Brain microvascular endothelial cell (primary cell): ENCODE data around the gene PCNX1.
A peak's percentile ranks its signal among the peaks of the same experiment; 100 is the strongest.

Experiments
- DNase-seq: peaks from one replicate; pipeline ENCODE4 v3.0.0-alpha.2; 2020
- H3K27ac ChIP-seq: fragments of 250-450 bp; sonication (Bioruptor Pico); 2 replicates; pipeline ENCODE4 v1.5.1; 2020; ENCODE audit warnings: mild to moderate bottlenecking, moderate library complexity
- H3K27me3 ChIP-seq: fragments of 250-450 bp; sonication (Bioruptor Pico); replicated peaks from 2 replicates; pipeline ENCODE4 v1.5.1; 2020; ENCODE audit warnings: mild to moderate bottlenecking
- H3K36me3 ChIP-seq: fragments of 250-450 bp; sonication (Bioruptor Pico); replicated peaks from 2 replicates; pipeline ENCODE4 v1.5.1; 2020; ENCODE audit warnings: mild to moderate bottlenecking
- H3K4me3 ChIP-seq: 2 replicates; pipeline ENCODE4 v1.5.1; 2011; ENCODE audit warnings: low read depth, mild to moderate bottlenecking, control low read depth, low read length, moderate library complexity
- in situ Hi-C: cut with HindIII; loops from 2 replicates; pipeline ENCODE4 v1.10.0; 2017; ENCODE audit warnings: low sequenced_read_pairs, low pct_ligation_motif_present
- TF ChIP-seq, protein P1 (sequence below): IDR thresholded peaks from 2 replicates; pipeline ENCODE4 v1.5.1; 2011; ENCODE audit warnings: low read depth, mild to moderate bottlenecking, moderate library complexity, low read length, control low read depth, inconsistent platforms; ENCODE audit errors: missing control alignments

Gene PCNX1

DNA sequence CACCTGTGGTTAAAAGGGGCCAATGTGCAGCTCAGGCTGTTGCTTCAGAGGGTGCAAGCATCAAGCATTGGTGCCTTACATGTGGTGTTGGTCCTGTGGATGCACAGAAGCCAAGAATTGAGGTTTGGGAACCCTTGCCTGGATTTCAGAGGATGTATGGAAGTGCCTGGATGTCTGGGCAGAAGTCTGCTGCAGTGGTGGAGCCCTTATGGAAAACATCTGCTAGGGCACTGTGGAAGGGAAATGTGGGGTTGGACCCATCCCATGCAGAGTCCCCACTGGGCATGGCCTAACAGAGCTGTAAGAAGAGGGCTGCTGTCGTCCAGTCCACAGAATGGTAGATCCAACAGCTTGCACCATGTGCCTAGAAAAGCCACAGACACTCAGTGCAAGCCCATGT, 36.6 kb downstream of the PCNX1 start:
- H3K4me3 ChIP-seq: no peak overlapping the region
- H3K27ac ChIP-seq: no peak overlapping the region
- H3K27me3 ChIP-seq: no peaks in the 10 kb centered on the region
- in situ Hi-C loops: no loop called here
- DNase-seq: no peak
- H3K36me3 ChIP-seq: peaks cover 3% of the 10 kb centered on the region
- TF ChIP-seq, protein P1, sequence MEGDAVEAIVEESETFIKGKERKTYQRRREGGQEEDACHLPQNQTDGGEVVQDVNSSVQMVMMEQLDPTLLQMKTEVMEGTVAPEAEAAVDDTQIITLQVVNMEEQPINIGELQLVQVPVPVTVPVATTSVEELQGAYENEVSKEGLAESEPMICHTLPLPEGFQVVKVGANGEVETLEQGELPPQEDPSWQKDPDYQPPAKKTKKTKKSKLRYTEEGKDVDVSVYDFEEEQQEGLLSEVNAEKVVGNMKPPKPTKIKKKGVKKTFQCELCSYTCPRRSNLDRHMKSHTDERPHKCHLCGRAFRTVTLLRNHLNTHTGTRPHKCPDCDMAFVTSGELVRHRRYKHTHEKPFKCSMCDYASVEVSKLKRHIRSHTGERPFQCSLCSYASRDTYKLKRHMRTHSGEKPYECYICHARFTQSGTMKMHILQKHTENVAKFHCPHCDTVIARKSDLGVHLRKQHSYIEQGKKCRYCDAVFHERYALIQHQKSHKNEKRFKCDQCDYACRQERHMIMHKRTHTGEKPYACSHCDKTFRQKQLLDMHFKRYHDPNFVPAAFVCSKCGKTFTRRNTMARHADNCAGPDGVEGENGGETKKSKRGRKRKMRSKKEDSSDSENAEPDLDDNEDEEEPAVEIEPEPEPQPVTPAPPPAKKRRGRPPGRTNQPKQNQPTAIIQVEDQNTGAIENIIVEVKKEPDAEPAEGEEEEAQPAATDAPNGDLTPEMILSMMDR: no peak

DNA sequence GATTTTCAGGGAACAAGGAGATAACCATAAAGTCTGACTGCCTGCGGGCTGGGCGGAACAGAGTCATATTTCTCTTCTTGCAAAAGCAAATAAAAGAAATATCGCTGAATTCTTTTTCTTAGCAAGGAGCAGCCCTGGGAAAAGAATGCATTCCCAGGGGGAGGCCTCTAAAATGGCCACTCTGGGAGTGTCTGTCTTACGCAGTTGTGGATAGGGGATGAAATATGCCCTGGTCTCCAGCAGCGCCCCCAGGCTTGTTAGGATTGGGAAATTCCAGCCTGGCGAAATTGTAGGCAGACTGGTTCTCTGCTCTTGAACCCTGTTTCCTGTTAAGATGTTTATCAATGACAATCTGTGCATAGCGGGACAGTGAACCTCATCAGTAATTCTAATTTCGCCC, 40.5 kb downstream of the PCNX1 start:
- TF ChIP-seq, protein P1: no peak
- no peak overlapping the region for H3K4me3 ChIP-seq
- H3K27ac ChIP-seq: no peak overlapping the region
- in situ Hi-C loops: no loop called here
- H3K27me3 ChIP-seq: no peaks in the 10 kb centered on the region
- no peak for DNase-seq
- peaks cover 6% of the 10 kb centered on the region for H3K36me3 ChIP-seq

DNA sequence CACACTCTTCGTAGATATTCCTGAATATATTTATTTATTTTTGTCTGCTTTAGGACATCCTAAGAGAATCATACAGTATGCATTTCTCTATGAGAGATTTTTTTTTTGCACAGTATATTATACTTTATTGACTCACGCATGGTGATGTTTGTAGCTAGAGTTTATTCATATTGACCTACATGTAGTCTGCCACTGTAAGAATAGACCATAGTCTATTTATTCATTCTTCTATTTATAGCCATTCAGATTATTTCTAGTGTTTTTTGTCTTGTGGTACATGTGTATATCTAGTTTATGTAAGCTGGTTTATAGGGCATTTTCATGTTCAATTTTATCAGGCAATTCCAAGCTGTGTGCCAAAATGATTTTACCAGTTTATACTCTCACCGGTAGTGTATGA, 45.2 kb downstream of the PCNX1 start:
- no peak for DNase-seq
- H3K36me3 ChIP-seq: peaks cover 6% of the 10 kb centered on the region
- TF ChIP-seq, protein P1: no peak
- H3K27ac ChIP-seq: no peak overlapping the region
- in situ Hi-C loops: no loop called here
- H3K4me3 ChIP-seq: no peak overlapping the region
- no peaks in the 10 kb centered on the region for H3K27me3 ChIP-seq

DNA sequence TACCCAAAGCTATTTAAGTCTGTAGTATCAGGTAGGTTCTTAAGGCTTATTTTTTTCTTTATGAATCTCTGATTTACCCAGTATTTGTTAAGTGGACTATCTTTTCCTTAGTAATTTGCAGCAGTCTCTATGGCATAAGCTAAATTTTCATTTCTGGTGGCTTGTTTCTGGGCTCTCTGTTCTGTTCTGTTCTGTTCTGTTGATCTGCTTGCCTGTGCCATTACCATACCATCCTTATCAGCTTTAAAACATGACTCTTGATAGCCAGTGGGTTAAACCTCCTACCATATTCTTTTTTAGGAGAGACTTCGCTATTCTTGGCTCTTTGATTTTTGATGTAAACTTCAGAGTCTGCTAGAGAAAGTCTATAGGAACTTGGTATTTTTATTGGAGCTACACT, 46.8 kb downstream of the PCNX1 start:
- Histone ChIP-seq H3K4me3 (no peak overlapping the region), H3K36me3 (peaks cover 3% of the 10 kb centered on the region), H3K27ac (no peak overlapping the region), H3K27me3 (no peaks in the 10 kb centered on the region)
- no peak for DNase-seq
- in situ Hi-C loops: no loop called here
- TF ChIP-seq, protein P1: no peak

DNA sequence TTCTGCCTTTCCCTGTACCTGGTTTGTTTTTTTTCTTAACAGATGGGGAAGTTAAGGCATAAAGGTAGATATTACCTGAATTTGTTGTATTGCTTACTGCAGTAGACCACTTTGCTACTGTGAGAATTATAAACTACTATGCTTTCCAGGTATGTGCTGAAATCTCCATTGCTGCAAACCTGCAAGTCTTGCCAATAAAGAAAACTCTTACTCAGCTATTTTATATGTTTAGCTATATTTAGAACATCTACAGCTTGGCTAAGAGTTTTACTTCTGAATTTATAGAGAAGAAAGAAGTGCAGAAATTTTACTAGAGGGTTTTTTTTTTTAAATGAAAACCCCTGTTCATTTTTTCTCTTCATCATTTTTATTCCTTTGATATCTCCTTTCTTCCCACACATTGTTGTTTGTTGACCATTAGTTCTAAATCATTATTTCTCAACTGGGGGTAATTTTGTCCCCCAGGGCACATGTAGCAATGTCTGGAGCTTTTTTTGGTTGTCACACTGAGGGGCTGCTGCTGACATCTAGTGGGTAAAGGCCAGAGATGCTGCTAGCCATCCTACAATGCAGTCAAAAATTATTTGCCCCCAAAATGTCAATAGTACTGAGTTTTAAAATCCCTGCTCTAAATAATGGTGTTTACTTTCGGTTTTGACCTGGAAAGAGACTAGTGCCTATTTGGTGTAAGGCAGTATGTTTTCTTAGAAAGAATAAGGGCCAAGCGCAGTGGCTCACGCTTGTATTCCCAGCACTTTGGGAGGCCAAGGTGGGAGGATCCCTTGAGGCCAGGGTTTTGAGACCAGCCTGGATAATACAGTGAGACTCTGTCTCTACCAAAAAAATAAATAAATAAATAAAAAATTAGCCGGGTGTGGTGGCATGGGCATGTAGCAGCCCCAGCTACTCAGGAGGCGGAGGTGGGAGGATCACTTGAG, 48.6 kb downstream of the PCNX1 start:
- TF ChIP-seq, protein P1: peak; percentile 84
- in situ Hi-C loops: no loop called here
- no peak overlapping the region for H3K27ac ChIP-seq
- no peaks in the 10 kb centered on the region for H3K36me3 ChIP-seq
- H3K27me3 ChIP-seq: no peaks in the 10 kb centered on the region
- DNase-seq: peak; percentile 8
- H3K4me3 ChIP-seq: no peak overlapping the region
